Epithelial cell of proximal tubule (primary cell): ENCODE data around the gene ARSK. TPM values are rescaled to one million over a fixed set of nuclear protein-coding genes. Genes with fewer than 3 reads are reported as not detected.

ENCODE experiments used
- DNase-seq: peaks from one replicate; pipeline ENCODE4 v3.0.0-alpha.2; 2011; ENCODE audit warnings: low read depth
- H3K4me3 ChIP-seq: 2 replicates; pipeline ENCODE4 v1.5.1; 2011; ENCODE audit warnings: low read depth, mild to moderate bottlenecking, low read length
- total RNA-seq: library from RNA; depleted of rRNA; stranded (reverse); fragments of >200 nt; gene quantifications from 2 replicates; pipeline ENCODE4 v1.2.3, GENCODE V29; 2015
- TF ChIP-seq, protein P1 (sequence below): conservative IDR thresholded peaks from 2 replicates; pipeline ENCODE4 v1.5.1; 2012; ENCODE audit warnings: low read depth, mild to moderate bottlenecking, low read length

Gene ARSK
- total RNA-seq, 1 donor from 2014 or later, result 8.7 TPM

DNA sequence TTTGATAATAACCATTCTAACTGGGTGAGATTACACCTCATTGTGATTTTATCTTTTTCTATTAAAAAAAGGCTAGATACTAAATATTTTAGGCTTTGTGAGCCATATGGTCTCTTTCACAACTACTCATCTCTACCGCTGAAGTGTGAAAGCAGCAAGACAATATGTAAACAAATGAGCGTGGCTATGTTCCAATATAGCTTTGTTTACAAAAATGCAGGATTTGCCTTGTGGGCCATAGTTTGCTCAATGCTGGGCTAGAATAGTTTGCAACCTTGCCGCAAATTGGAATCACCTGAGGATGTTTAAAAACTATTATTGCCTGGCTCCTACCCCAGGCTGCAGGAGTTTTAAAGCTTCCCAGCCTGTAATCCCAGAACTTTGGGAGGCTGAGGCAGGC is 54.8 kb downstream of the ARSK start:
- no peak for DNase-seq
- H3K4me3 ChIP-seq, result no peak overlapping the region
- TF ChIP-seq, protein P1, sequence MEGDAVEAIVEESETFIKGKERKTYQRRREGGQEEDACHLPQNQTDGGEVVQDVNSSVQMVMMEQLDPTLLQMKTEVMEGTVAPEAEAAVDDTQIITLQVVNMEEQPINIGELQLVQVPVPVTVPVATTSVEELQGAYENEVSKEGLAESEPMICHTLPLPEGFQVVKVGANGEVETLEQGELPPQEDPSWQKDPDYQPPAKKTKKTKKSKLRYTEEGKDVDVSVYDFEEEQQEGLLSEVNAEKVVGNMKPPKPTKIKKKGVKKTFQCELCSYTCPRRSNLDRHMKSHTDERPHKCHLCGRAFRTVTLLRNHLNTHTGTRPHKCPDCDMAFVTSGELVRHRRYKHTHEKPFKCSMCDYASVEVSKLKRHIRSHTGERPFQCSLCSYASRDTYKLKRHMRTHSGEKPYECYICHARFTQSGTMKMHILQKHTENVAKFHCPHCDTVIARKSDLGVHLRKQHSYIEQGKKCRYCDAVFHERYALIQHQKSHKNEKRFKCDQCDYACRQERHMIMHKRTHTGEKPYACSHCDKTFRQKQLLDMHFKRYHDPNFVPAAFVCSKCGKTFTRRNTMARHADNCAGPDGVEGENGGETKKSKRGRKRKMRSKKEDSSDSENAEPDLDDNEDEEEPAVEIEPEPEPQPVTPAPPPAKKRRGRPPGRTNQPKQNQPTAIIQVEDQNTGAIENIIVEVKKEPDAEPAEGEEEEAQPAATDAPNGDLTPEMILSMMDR, result no peak

DNA sequence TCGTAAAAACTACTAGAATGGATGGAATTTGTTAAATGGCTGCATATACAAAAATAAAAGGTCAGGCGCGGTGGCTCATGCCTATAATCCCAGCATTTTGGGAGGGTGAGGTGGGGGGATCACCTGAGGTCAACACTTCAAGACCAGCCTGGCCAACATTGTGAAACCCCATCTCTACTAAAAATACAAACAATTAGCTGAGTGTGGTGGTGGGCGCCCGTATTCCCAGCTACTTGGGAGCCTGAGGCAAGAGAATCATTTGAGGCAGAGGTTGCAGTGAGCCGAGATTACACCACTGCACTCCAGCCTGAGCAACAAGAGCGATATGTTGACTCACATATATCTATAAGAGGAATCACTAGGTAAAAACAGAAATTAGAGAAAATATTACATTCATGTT is 55.6 kb downstream of the ARSK start:
- H3K4me3 ChIP-seq, result no peak overlapping the region
- TF ChIP-seq, protein P1, result no peak
- DNase-seq, result no peak

DNA sequence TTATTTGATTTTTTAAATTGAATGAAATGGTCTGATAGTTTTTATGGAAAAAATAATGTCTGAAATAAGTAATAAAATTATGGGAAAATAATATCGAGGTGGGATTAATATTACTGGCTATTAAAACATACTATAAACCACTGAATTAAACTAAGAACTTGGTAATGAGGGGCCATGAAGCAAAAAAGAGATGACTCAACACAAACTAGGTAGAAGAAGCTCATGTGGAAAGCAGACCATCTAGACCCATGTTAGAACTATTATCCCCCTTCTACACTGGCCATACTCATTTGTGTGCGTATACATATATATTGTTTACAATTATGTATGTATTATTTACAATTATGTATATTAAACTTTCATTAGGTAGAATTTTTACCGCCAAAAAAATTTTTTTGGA is 56.5 kb downstream of the ARSK start:
- no peak for DNase-seq
- no peak overlapping the region for H3K4me3 ChIP-seq
- TF ChIP-seq, protein P1, result no peak

DNA sequence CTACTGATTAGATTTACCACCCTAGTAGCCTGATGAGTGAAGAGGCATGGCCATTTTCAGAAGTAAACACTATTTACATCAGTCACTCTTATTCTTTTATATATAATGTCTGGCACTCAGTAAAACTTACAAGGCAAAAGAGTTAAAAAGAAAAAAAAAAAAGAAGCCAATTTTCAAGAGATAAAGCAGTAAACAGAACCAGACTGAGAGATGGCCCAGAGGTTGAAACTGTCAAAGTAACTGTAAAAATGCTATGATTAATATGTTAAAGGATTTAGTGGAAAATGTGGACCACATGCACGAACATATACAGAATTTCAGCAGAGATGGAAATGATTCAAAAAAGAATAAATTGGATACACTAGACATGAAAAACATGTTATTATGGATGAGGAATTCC is 58.6 kb downstream of the ARSK start:
- TF ChIP-seq, protein P1, result no peak
- H3K4me3 ChIP-seq, result no peak overlapping the region
- no peak for DNase-seq

DNA sequence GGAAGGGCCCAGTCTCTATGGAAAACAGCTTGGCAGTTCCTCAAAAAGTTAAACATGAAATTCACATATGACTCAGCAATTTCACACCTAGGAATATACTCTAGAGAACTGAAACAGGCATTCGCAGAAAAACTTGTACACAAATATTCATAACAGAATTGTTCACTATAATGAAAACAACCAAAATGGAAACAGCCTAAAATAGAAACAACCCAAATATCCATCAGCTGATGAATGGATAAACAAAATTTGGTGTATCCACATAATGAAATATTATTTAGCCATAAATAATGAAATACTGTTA is 60.2 kb downstream of the ARSK start:
- no peak for DNase-seq
- H3K4me3 ChIP-seq, result no peak overlapping the region
- TF ChIP-seq, protein P1, result no peak

DNA sequence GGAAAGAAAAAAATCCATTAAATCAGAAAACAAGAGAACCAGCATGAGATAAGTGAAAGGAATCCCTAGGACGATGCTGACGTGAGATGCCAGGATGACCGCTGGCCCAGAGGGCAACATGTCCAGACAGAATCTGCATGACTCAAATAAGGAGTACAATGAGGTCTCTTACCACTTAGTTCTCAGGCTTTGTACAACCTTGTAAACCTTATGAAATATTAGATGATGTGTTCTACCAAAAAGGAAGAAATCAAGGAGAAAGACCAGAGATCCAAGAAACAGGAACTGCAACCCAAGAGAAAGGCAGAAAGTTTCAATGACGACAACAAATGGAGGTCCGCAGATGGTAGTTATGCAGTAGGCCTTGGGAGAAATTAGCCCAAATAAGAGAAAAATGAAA is 62.2 kb downstream of the ARSK start:
- no peak overlapping the region for H3K4me3 ChIP-seq
- no peak for DNase-seq
- TF ChIP-seq, protein P1, result no peak

DNA sequence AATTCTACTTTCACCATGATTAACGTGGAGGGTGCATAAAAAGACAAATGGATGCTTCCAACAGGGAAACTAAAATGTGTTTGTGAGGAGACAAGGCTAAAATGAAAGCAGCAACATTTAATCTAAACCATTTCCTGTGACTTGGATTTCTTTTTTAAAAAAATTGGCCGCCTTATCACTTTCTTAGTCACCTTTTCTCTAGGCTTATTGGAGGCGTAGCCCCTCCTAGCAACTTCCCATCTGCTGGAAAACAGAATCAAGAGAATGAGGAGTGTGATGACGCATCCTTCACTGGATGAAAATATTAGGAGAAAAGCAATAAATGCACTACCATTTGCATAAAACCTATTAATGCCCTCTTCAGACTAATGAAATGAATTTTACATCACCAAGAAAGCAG is 64.2 kb downstream of the ARSK start:
- DNase-seq, result no peak
- TF ChIP-seq, protein P1, result no peak
- no peak overlapping the region for H3K4me3 ChIP-seq
